Immature natural killer cell (primary cell): ENCODE data around the gene FAM53A. TPM values are rescaled to one million over a fixed set of nuclear protein-coding genes. Genes with fewer than 3 reads are reported as not detected.

Experiments
- DNase-seq, 3 donors: peaks; one replicate each; pipeline ENCODE4 v3.0.0; 2022; ENCODE audit warnings: mixed read lengths in 1 of 3
- H3K27ac Mint-ChIP-seq, 6 donors: one replicate each; pipeline ENCODE4 v1.8.0; 2020; ENCODE audit warnings: mixed read lengths in 6 of 6, mild to moderate bottlenecking in 5 of 6, inconsistent platforms in 4 of 6, moderate library complexity in 3 of 6
- H3K27me3 Mint-ChIP-seq, 3 donors: one replicate each; pipeline ENCODE4 v1.8.0; 2020 to 2021; ENCODE audit warnings: low read depth in 3 of 3, mild to moderate bottlenecking in 3 of 3, mixed read lengths in 3 of 3, moderate library complexity in 3 of 3, inconsistent platforms in 1 of 3
- H3K36me3 Mint-ChIP-seq, 3 donors: one replicate each; pipeline ENCODE4 v1.8.0; 2020; ENCODE audit warnings: mixed read lengths in 3 of 3, inconsistent platforms in 2 of 3, mild to moderate bottlenecking in 2 of 3
- H3K4me1 Mint-ChIP-seq, 2 donors: one replicate each; pipeline ENCODE4 v1.8.0; 2020; ENCODE audit warnings: inconsistent platforms in 2 of 2, mild to moderate bottlenecking in 2 of 2, mixed read lengths in 2 of 2, moderate library complexity in 1 of 2
- H3K4me3 Mint-ChIP-seq, 5 donors: one replicate each; pipeline ENCODE4 v1.8.0; 2020; ENCODE audit warnings: mild to moderate bottlenecking in 5 of 5, mixed read lengths in 5 of 5, inconsistent platforms in 3 of 5, moderate library complexity in 3 of 5
- H3K9me3 Mint-ChIP-seq, 6 donors: one replicate each; pipeline ENCODE4 v1.8.0; 2020; ENCODE audit warnings: mild to moderate bottlenecking in 6 of 6, mixed read lengths in 6 of 6, inconsistent platforms in 4 of 6, moderate library complexity in 3 of 6
- polyA plus RNA-seq, 3 donors: library from polyadenylated mRNA; unstranded; fragments of 300-500 nt; fragmentation: Illumina TruSeq; gene quantifications; one replicate each; pipeline ENCODE4 v1.2.3, GENCODE V29; 2021

FAM53A gene
- polyA plus RNA-seq, 3 donors from 2014 or later = 0.38 to 2.6 (median 0.83) TPM

- Mint-ChIP-seq H3K36me3 (no peaks in the 10 kb centered on the region), H3K4me3 (no peak overlapping the region), H3K9me3 (no peaks in the 10 kb centered on the region), H3K27me3 (peaks cover 0 to 2% (median 0%) of the 10 kb centered on the region in 3 donors), H3K27ac (no peak overlapping the region), H3K4me1 (no peaks in the 10 kb centered on the region)
- DNase-seq = no peak
These were observed 13.8 kb downstream of the FAM53A start for GRCh38 chr4:1670279-1670678.

- H3K36me3 Mint-ChIP-seq = no peaks in the 10 kb centered on the region
- no peak overlapping the region for H3K4me3 Mint-ChIP-seq
- no peak overlapping the region for H3K27ac Mint-ChIP-seq
- no peak for DNase-seq
- H3K27me3 Mint-ChIP-seq = peaks cover 0 to 2% (median 0%) of the 10 kb centered on the region in 3 donors
- H3K4me1 Mint-ChIP-seq = no peaks in the 10 kb centered on the region
- no peaks in the 10 kb centered on the region for H3K9me3 Mint-ChIP-seq
These were observed 14.3 kb downstream of the FAM53A start for GRCh38 chr4:1669850-1670249.

- DNase-seq = no peak
- Mint-ChIP-seq H3K36me3 (no peaks in the 10 kb centered on the region), H3K9me3 (no peaks in the 10 kb centered on the region), H3K4me1 (no peaks in the 10 kb centered on the region), H3K27ac (no peak overlapping the region), H3K4me3 (no peak overlapping the region), H3K27me3 (peaks cover 0 to 2% (median 0%) of the 10 kb centered on the region in 3 donors)
These were observed 14.8 kb downstream of the FAM53A start for GRCh38 chr4:1669270-1669669.

GRCh38 chr4:1668488-1668840 is 15.6 kb downstream of the FAM53A start:
- Mint-ChIP-seq H3K4me1 (no peaks in the 10 kb centered on the region), H3K27me3 (peaks cover 0 to 4% (median 0%) of the 10 kb centered on the region in 3 donors), H3K36me3 (no peaks in the 10 kb centered on the region), H3K27ac (no peak overlapping the region), H3K4me3 (no peak overlapping the region), H3K9me3 (no peaks in the 10 kb centered on the region)
- DNase-seq = no peak

- H3K4me3 Mint-ChIP-seq = no peak overlapping the region
- no peak for DNase-seq
- peaks cover 0 to 4% (median 0%) of the 10 kb centered on the region in 3 donors for H3K27me3 Mint-ChIP-seq
- H3K4me1 Mint-ChIP-seq = no peaks in the 10 kb centered on the region
- no peaks in the 10 kb centered on the region for H3K36me3 Mint-ChIP-seq
- no peaks in the 10 kb centered on the region for H3K9me3 Mint-ChIP-seq
- no peak overlapping the region for H3K27ac Mint-ChIP-seq
These were observed 16.8 kb downstream of the FAM53A start for GRCh38 chr4:1667273-1667672.

GRCh38 chr4:1666391-1666790 is 17.7 kb downstream of the FAM53A start:
- Mint-ChIP-seq H3K4me3 (no peak overlapping the region), H3K4me1 (no peaks in the 10 kb centered on the region), H3K9me3 (no peaks in the 10 kb centered on the region)

GRCh38 chr4:1664141-1664540 is 20.0 kb downstream of the FAM53A start:
- no peak for DNase-seq
- Mint-ChIP-seq H3K27me3 (peaks cover 0 to 2% (median 0%) of the 10 kb centered on the region in 3 donors), H3K4me1 (no peaks in the 10 kb centered on the region), H3K36me3 (no peaks in the 10 kb centered on the region), H3K9me3 (no peaks in the 10 kb centered on the region), H3K4me3 (no peak overlapping the region), H3K27ac (no peak overlapping the region)

More at GRCh38 chr4:1666391-1666790, 17.7 kb downstream of the FAM53A start:
- no peak overlapping the region for H3K27ac Mint-ChIP-seq
- no peak for DNase-seq
- H3K36me3 Mint-ChIP-seq = no peaks in the 10 kb centered on the region
- H3K27me3 Mint-ChIP-seq = peaks cover 0 to 2% (median 0%) of the 10 kb centered on the region in 3 donors

GRCh38 chr4:1663549-1663948 is 20.6 kb downstream of the FAM53A start:
- Mint-ChIP-seq H3K9me3 (no peaks in the 10 kb centered on the region), H3K27ac (no peak overlapping the region), H3K4me1 (no peaks in the 10 kb centered on the region), H3K4me3 (no peak overlapping the region), H3K36me3 (no peaks in the 10 kb centered on the region), H3K27me3 (peaks cover 0 to 2% (median 0%) of the 10 kb centered on the region in 3 donors)
- no peak for DNase-seq

GRCh38 chr4:1661695-1662094 is 22.4 kb downstream of the FAM53A start:
- no peaks in the 10 kb centered on the region for H3K36me3 Mint-ChIP-seq
- no peak for DNase-seq

GRCh38 chr4:1660948-1661677 is 23.0 kb downstream of the FAM53A start:
- Mint-ChIP-seq H3K4me3 (no peak overlapping the region), H3K27ac (no peak overlapping the region), H3K9me3 (no peaks in the 10 kb centered on the region), H3K4me1 (no peaks in the 10 kb centered on the region), H3K27me3 (peaks cover 0 to 2% (median 0%) of the 10 kb centered on the region in 3 donors), H3K36me3 (no peaks in the 10 kb centered on the region)
- DNase-seq = no peak

More at GRCh38 chr4:1661695-1662094, 22.4 kb downstream of the FAM53A start:
- Mint-ChIP-seq H3K27me3 (peaks cover 0 to 2% (median 0%) of the 10 kb centered on the region in 3 donors), H3K4me1 (no peaks in the 10 kb centered on the region), H3K9me3 (no peaks in the 10 kb centered on the region), H3K4me3 (no peak overlapping the region), H3K27ac (no peak overlapping the region)

GRCh38 chr4:1659104-1660043 is 24.7 kb downstream of the FAM53A start:
- Mint-ChIP-seq H3K9me3 (no peaks in the 10 kb centered on the region), H3K27ac (no peak overlapping the region), H3K36me3 (no peaks in the 10 kb centered on the region), H3K4me3 (no peak overlapping the region), H3K27me3 (peaks cover 0 to 2% (median 0%) of the 10 kb centered on the region in 3 donors), H3K4me1 (no peaks in the 10 kb centered on the region)
- DNase-seq = no peak

- Mint-ChIP-seq H3K27me3 (peaks cover 0 to 2% (median 0%) of the 10 kb centered on the region in 3 donors), H3K4me1 (no peaks in the 10 kb centered on the region), H3K27ac (no peak overlapping the region), H3K4me3 (no peak overlapping the region), H3K36me3 (no peaks in the 10 kb centered on the region), H3K9me3 (no peaks in the 10 kb centered on the region)
- DNase-seq = no peak
These were observed 25.5 kb downstream of the FAM53A start for GRCh38 chr4:1658581-1658980.

GRCh38 chr4:1658146-1658545 is 26.0 kb downstream of the FAM53A start:
- Mint-ChIP-seq H3K9me3 (no peaks in the 10 kb centered on the region), H3K27ac (no peak overlapping the region), H3K27me3 (peaks cover 0 to 2% (median 0%) of the 10 kb centered on the region in 3 donors), H3K4me1 (no peaks in the 10 kb centered on the region), H3K4me3 (no peak overlapping the region), H3K36me3 (no peaks in the 10 kb centered on the region)
- DNase-seq = no peak

GRCh38 chr4:1656986-1657385 is 27.1 kb downstream of the FAM53A start:
- H3K9me3 Mint-ChIP-seq = no peaks in the 10 kb centered on the region
- H3K27ac Mint-ChIP-seq = no peak overlapping the region

More at GRCh38 chr4:1656986-1657385, 27.1 kb downstream of the FAM53A start:
- Mint-ChIP-seq H3K36me3 (no peaks in the 10 kb centered on the region), H3K4me1 (no peaks in the 10 kb centered on the region), H3K4me3 (no peak overlapping the region), H3K27me3 (peaks cover 0 to 2% (median 0%) of the 10 kb centered on the region in 3 donors)
- DNase-seq = no peak
